ENCODE measurements around the gene DRICH1. TPM values are rescaled to one million over a fixed set of nuclear protein-coding genes. Genes with fewer than 3 reads are reported as not detected.

The DRICH1 gene
- polyA plus RNA-seq, 1 of the 3 experiments (the other 2 are of a cell fraction) = 0.21 TPM

- Histone ChIP-seq H3K4me3 (ENCODE audit: low read depth in 2 of 2, low read length in 1 of 2) (no peak overlapping the region), H3K36me3 (replicated peaks in 1 of 2; ENCODE audit: control insufficient read depth in 1 of 2, insufficient read depth in 2 of 2, low read length in 1 of 2) (no peaks in the 10 kb centered on the region), H3K4me1 (ENCODE audit: control insufficient read depth in 1 of 2, insufficient read depth in 2 of 2, low read depth in 1 of 2, low read length in 1 of 2) (no peaks in the 10 kb centered on the region), H3K4me2 (no peak overlapping the region), H2AFZ (ENCODE audit: low read depth) (no peak overlapping the region), H3K9me3 (no peaks in the 10 kb centered on the region), H3K79me2 (ENCODE audit: insufficient read depth) (no peaks in the 10 kb centered on the region), H3K9ac (no peak overlapping the region), H3K27me3 (ENCODE audit: insufficient read depth) (no peaks in the 10 kb centered on the region), H3F3A (replicated peaks; ENCODE audit: insufficient read depth) (no peaks in the 10 kb centered on the region), H3K27ac (ENCODE audit: low read depth in 2 of 2, low read length in 1 of 2) (no peak overlapping the region), H3K9me2 (no peaks in the 10 kb centered on the region), H4K20me1 (ENCODE audit: insufficient read depth) (no peaks in the 10 kb centered on the region)
- TF ChIP-seq FOXJ3 (CRISPR knock-in tag; IDR thresholded peaks at IDR 0.05) (no peak), TEAD4 (IDR thresholded peaks at IDR 0.05; ENCODE audit: borderline replicate concordance, insufficient read depth) (no peak), MXI1 (IDR thresholded peaks at IDR 0.05; ENCODE audit: low read depth, low read length) (no peak), GATA2 (CRISPR knock-in tag; IDR thresholded peaks at IDR 0.05) (no peak), RAD21 (IDR thresholded peaks at IDR 0.05; ENCODE audit: low read length) (no peak), USF2 (IDR thresholded peaks at IDR 0.05; ENCODE audit: borderline replicate concordance, low read depth, low read length) (no peak), EP300 (IDR thresholded peaks at IDR 0.05; ENCODE audit: borderline replicate concordance in 1 of 2, low read depth in 1 of 2, low read length in 1 of 2) (no peak), USF1 (IDR thresholded peaks at IDR 0.05; ENCODE audit: borderline replicate concordance, low read depth) (no peak)
- TF ChIP-seq, protein P1, sequence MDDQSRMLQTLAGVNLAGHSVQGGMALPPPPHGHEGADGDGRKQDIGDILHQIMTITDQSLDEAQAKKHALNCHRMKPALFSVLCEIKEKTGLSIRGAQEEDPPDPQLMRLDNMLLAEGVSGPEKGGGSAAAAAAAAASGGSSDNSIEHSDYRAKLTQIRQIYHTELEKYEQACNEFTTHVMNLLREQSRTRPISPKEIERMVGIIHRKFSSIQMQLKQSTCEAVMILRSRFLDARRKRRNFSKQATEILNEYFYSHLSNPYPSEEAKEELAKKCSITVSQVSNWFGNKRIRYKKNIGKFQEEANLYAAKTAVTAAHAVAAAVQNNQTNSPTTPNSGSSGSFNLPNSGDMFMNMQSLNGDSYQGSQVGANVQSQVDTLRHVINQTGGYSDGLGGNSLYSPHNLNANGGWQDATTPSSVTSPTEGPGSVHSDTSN (IDR thresholded peaks at IDR 0.05) = no peak
- WGBS (ENCODE audit: low lambda C conversion rate) = 70% methylated on average over 4 of the region's 4 CpGs
- ChIA-PET POLR2A (no interaction called here), CTCF (no interaction called here)
- DNase-seq = no peak
These were observed 60.6 kb downstream of the DRICH1 start for GRCh38 chr22:23571486-23571885.

DNA sequence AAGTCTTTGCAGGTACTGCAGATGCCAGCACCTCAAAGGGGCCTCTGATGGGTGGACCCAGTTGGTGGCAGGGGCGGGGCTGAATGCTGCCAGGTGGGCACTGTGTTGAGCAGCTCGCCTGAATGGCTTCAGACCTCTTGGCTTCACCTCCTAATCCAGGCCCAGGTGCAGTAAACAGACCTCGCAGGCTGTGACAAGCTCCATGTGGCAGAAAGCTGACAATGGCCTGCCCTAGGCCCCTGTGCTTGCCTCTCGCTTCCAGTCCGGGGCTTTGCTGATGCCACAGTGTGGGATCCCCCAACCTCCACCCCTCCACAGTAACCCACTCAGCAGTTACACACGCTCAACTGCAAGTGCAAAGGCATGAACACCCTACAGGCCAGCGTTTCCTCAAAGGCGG lies 61.4 kb downstream of the DRICH1 start:
- WGBS (ENCODE audit: low lambda C conversion rate) = 70% methylated on average over 2 of the region's 8 CpGs
- H3K27me3 ChIP-seq (ENCODE audit: insufficient read depth) = peaks cover 5% of the 10 kb centered on the region
- H3K79me2 ChIP-seq (ENCODE audit: insufficient read depth) = no peaks in the 10 kb centered on the region
- no peak overlapping the region for H3K4me3 ChIP-seq (ENCODE audit: low read depth in 2 of 2, low read length in 1 of 2)
- no peak overlapping the region for H3K27ac ChIP-seq (ENCODE audit: low read depth in 2 of 2, low read length in 1 of 2)
- no peaks in the 10 kb centered on the region for H3F3A ChIP-seq (replicated peaks; ENCODE audit: insufficient read depth)
- H3K36me3 ChIP-seq (replicated peaks in 1 of 2; ENCODE audit: control insufficient read depth in 1 of 2, insufficient read depth in 2 of 2, low read length in 1 of 2) = no peaks in the 10 kb centered on the region
- H3K9me2 ChIP-seq = no peaks in the 10 kb centered on the region
- H4K20me1 ChIP-seq (ENCODE audit: insufficient read depth) = no peaks in the 10 kb centered on the region
- TF ChIP-seq USF2 (IDR thresholded peaks at IDR 0.05; ENCODE audit: borderline replicate concordance, low read depth, low read length) = no peak
- TF ChIP-seq, protein P2, sequence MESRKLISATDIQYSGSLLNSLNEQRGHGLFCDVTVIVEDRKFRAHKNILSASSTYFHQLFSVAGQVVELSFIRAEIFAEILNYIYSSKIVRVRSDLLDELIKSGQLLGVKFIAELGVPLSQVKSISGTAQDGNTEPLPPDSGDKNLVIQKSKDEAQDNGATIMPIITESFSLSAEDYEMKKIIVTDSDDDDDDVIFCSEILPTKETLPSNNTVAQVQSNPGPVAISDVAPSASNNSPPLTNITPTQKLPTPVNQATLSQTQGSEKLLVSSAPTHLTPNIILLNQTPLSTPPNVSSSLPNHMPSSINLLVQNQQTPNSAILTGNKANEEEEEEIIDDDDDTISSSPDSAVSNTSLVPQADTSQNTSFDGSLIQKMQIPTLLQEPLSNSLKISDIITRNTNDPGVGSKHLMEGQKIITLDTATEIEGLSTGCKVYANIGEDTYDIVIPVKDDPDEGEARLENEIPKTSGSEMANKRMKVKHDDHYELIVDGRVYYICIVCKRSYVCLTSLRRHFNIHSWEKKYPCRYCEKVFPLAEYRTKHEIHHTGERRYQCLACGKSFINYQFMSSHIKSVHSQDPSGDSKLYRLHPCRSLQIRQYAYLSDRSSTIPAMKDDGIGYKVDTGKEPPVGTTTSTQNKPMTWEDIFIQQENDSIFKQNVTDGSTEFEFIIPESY (IDR thresholded peaks at IDR 0.05; ENCODE audit: borderline replicate concordance, low read depth) = no peak
- TF ChIP-seq CHD2 (IDR thresholded peaks at IDR 0.05; ENCODE audit: low read length, partially characterized antibody) = no peak
- H3K9ac ChIP-seq = no peak overlapping the region
- H3K9me3 ChIP-seq = no peaks in the 10 kb centered on the region
- peaks cover 0 to 3% of the 10 kb centered on the region in 2 experiments; a peak in 1 of 4 replicates for H3K4me1 ChIP-seq (ENCODE audit: control insufficient read depth in 1 of 2, insufficient read depth in 2 of 2, low read depth in 1 of 2, low read length in 1 of 2)
- ChIA-PET POLR2A (no interaction called here), CTCF (interaction anchor here (1.1 kb wide), 1 partner anchor 32 kb away, joined by 3 read pairs; no protein-coding TSS in a partner anchor)
- no peak overlapping the region for H2AFZ ChIP-seq (ENCODE audit: low read depth)
- DNase-seq = no peak
- H3K4me2 ChIP-seq = no peak overlapping the region
